22Rv1 (cell line): ENCODE measurements around the gene SETDB1.

Experiments
- CTCF ChIP-seq: fragments of 450-650 bp; IDR thresholded peaks from 2 replicates; pipeline ENCODE4 v1.5.1; 2017; ENCODE audit warnings: mild to moderate bottlenecking
- ZFX ChIP-seq: fragments of 450-650 bp; IDR thresholded peaks from 2 replicates; pipeline ENCODE4 v1.6.1; 2017; ENCODE audit warnings: antibody characterized with exemption, borderline replicate concordance

- no peak for TF ChIP-seq CTCF
- no peak for TF ChIP-seq ZFX
These were observed 43.5 kb downstream of the SETDB1 start for GRCh38 chr1:150969626-150970025.
